Dedifferentiated amniotic fluid mesenchymal stem cell (primary cell): ENCODE results near the gene ADARB2.
"Not testable (repeated sequence)": the region's sequence is repeated elsewhere in the genome, so short reads cannot be mapped to it uniquely, and the experiment has no call there.

Experiments used
- DNase-seq: peaks from one replicate; pipeline ENCODE4 v3.0.0-alpha.2; 2016; ENCODE audit errors: extremely low spot score

The ADARB2 gene

GRCh38 chr10:1255600-1256431 lies 481.5 kb downstream of the ADARB2 start:
- no peak for DNase-seq

DNA sequence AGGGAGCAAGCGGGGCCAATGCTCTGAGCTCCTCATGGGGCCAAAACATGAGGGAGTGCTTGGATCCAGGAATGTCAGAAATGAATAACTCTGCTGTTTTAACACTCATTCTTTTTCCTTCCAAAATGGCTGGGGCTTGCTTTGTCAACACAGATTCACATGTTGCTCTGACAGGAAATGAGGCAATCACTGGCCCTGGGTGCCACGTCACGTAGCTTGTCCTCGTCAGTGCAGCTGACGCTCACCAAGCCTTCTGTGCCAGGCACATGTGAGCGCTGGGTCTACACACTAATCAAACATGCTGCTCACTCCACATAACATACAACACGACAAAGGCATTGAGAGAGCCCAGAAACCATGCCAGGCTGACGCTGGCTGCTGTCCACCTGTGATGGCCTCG lies 482.2 kb downstream of the ADARB2 start:
- DNase-seq, result no peak

- DNase-seq, result no peak
These were observed 483.6 kb downstream of the ADARB2 start for GRCh38 chr10:1253523-1254353.

DNA sequence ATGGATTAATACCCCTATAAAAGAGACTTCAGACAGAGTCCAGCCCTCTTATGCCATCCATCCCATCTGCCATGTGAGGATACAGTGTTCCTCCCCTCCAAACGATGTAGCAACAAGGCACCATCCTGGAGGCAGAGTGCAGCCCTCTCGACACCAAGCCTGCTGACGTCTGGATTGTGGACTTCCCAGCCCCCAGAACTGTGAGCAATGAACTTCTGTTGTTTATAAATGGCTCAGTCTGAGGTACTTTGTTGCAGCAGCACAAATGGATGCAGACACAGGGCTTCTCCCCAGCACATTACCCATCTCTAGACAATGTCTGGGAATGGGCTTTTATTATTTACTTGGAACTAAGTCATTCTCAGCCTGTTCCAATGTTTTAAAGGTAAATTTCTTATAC lies 485.6 kb downstream of the ADARB2 start:
- DNase-seq, result no peak

- DNase-seq, result no peak
These were observed 488.0 kb downstream of the ADARB2 start for GRCh38 chr10:1249142-1249920.

DNA sequence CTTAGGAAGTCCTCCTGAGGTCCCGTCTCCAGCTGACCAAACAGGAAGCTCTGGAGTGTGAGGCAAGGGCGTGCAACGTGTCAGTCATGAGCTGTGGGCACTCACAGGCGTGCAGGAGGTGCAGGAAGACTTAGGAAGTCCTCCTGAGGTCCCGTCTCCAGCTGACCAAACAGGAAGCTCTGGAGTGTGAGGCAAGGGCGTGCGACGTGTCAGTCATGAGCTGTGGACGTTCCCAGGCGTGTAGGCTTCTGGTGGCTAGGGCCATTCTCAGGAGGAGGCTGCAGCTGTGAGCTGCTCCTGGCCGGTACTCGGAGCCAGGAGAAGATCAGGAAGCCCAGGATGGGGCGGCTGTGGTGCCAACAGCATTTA lies 489.1 kb downstream of the ADARB2 start:
- not testable (repeated sequence) for DNase-seq

GRCh38 chr10:1247598-1248261 lies 489.6 kb downstream of the ADARB2 start:
- no peak for DNase-seq

GRCh38 chr10:1244493-1244892 lies 492.8 kb downstream of the ADARB2 start:
- no peak for DNase-seq

DNA sequence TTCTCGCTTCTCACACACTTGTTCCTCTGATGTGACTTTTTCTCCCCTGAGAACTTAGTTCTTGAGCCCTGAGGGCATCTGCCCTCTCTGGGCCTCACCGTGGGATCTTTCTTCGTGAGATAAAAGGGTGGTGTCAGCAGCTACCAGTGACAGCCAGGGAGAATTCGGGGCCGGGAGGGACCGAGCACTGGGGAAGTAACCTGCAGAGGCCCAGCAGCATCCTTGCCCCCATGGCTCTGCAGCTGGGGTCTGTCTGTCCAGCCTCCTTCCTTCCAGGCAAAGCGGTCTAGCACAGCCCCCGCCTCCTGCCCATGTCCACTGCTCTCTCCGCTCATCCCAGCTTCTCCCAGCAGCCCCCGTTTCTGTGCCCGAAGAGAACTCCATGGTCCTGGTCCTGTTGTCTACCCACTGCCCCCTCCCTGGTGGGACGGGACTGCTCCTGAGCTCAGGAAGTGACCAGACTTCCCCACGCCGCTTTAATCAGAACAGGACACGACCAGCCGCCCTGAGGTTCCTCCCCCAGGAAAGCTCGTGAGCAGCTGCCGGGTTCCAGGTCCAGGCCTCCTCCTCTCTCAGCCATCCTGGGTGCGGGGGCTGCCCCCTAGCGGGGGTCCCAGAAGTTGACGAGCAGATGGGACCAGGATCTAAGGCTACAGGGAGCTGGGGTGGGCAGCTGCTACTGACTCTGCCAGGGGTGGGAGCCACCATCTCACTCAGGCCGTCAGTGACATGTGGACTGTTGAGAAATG lies 493.7 kb downstream of the ADARB2 start:
- no peak for DNase-seq

GRCh38 chr10:1242975-1243374 lies 494.4 kb downstream of the ADARB2 start:
- DNase-seq, result no peak

GRCh38 chr10:1241973-1242935 lies 495.1 kb downstream of the ADARB2 start:
- no peak for DNase-seq

DNA sequence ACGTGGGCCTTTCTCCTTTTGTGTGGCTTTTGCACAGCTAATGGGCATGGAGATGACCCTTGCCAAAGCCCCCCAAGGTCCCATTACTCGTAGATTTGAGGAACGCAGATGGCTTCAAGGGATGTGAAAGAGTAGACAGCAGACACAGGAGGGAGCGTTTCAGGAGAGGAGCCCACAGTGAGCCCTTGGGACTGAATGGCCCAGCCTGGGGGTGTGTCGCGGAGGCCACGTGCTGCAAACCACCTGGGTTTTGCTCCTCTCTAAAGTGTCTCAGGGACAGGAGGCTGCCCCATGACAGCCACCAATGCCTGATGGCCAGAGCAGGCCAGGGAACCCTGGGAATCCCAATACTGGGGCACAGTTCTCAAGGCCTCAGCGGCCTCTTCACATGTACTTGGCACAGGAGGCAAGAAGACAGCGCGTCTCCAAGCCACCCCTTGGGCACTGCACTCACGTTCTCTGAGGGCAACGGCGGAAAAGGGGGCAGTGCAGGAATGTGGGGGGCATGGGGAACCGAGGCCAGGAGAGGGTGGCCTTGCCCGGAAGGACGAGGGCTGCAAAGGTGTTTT lies 495.9 kb downstream of the ADARB2 start:
- no peak for DNase-seq

DNA sequence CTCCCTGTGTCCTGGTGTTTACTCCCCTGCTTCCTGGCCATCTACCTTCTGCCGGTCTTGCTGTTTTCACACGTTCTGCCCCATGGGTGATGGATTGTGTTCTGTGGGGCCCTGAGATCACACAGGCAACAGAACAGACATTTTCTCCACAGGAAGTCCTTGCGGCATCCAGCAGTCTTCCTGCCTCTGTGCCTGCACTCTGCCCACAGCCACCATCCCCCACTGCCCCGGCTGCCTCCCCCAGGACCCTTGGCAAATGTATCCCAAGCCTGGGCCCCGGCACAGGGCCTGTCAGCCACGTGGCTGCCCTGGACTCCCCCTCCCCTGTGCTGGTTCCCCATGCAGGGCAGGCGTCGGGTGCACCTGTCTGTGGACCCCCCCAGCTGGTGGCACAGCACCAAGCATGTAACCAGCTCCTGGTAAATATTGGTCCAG lies 497.0 kb downstream of the ADARB2 start:
- no peak for DNase-seq

DNA sequence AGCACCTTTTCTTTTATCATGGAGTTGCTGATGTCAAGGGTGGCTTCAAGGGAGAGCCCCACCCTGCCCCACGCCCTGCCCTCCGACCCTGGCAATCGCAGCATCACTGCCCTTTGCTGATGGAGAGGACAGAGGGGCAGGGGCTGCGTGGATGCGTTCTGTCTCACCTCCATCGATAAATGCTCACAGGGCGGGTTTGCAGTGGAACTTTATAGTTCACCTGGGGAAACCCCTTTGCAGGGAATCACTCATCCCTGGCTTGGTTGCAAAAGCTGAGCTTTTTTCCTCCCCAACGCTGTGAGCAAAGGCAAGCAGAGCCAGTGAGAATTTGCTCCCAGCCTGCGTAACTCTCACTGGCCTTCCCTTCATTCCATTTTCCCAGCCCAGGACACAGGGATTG lies 504.3 kb downstream of the ADARB2 start:
- no peak for DNase-seq

- DNase-seq, result no peak
These were observed 505.0 kb downstream of the ADARB2 start for GRCh38 chr10:1232164-1232911.

GRCh38 chr10:1230592-1231275 lies 506.6 kb downstream of the ADARB2 start:
- no peak for DNase-seq

DNA sequence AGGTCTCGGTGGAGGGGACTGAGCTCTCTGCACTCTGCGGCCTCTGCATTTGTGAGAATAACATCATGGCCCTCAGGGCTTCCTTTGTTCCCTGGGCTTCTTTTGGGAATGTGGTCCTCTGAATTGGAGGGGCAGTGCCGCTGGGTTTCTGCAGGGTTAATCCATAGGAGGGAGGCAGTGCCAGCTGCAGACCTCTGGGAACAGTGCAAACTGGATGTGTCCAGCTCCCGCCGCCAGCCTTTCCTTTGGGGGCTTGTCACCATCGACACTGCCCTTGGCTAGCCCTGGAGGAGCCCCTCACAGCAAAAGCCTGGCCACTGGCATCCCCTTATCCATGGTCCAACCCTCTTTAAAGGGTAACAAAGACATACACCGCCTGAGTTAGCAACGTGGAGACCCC lies 507.2 kb downstream of the ADARB2 start:
- no peak for DNase-seq

GRCh38 chr10:1229574-1229973 lies 507.8 kb downstream of the ADARB2 start:
- DNase-seq, result no peak
